Measurements from ENCODE around the gene BBLN. TPM values are rescaled to one million over a fixed set of nuclear protein-coding genes. Genes with fewer than 3 reads are reported as not detected.

BBLN gene
- total and polyA plus RNA-seq, 8 donors: 23.1 to 133 (median 34.7) TPM

- peaks cover 0 to 6% (median 0%) of the 10 kb centered on the region in 3 donors for H3K4me1 ChIP-seq
- peak within 1 kb of the TSS; percentile 52 to 86 (median 66) for H3K4me3 ChIP-seq
- H3K36me3 ChIP-seq: no peaks in the 10 kb centered on the region
- 0 to 1% methylated on average over 46 to 72 of the region's 72 CpGs for WGBS, 2 donors
- no peaks in the 10 kb centered on the region for H3K27me3 ChIP-seq
- FAIRE-seq: no peak
- H3K27ac ChIP-seq: peak within 1 kb of the TSS in 1 of 4 donors; percentile 8
- H3K9me3 ChIP-seq: no peaks in the 10 kb centered on the region
- TF ChIP-seq CTCF (IDR thresholded peaks at IDR 0.05): peak; percentile 67 to 94 (median 86)
- ATAC-seq: peak; percentile 90 to 94 (median 93)
- DNase-seq: peak in 5 of 6 donors; percentile 37 to 89 (median 67)
- intact Hi-C loops (cut with DNase I): no loop called here
Measured at GRCh38 chr9:128203024-128203706, 43.1 kb downstream of the BBLN start, which contains the start of gene DNM1. DNM1 (plus strand) TSS chr9:128203379; CDS start chr9:128203471, 92 bp downstream.

GRCh38 chr9:128203707-128204551 is 43.9 kb downstream of the BBLN start:
- ATAC-seq (peak; percentile 49 to 71 (median 68)), FAIRE-seq (no peak), DNase-seq (peak in 3 of 6 donors; percentile 37 to 76 (median 53))
- Histone ChIP-seq H3K27me3 (no peaks in the 10 kb centered on the region), H3K9me3 (no peaks in the 10 kb centered on the region), H3K36me3 (no peaks in the 10 kb centered on the region), H3K4me3 (peak overlapping the region; percentile 52 to 86 (median 66)), H3K27ac (peak overlapping the region in 1 of 4 donors; percentile 8), H3K4me1 (peaks cover 0 to 6% (median 0%) of the 10 kb centered on the region in 3 donors)
- intact Hi-C loops (cut with DNase I): no loop called here
- no peak for TF ChIP-seq CTCF (IDR thresholded peaks at IDR 0.05)
- 5% methylated on average over 27 to 67 of the region's 67 CpGs for WGBS, 2 donors

- Histone ChIP-seq H3K27me3 (no peaks in the 10 kb centered on the region), H3K36me3 (no peaks in the 10 kb centered on the region), H3K4me3 (no peak overlapping the region), H3K4me1 (peaks cover 0 to 6% (median 0%) of the 10 kb centered on the region in 3 donors), H3K27ac (no peak overlapping the region), H3K9me3 (no peaks in the 10 kb centered on the region)
- 79 to 81% methylated on average over 7 of the region's 7 CpGs for WGBS, 2 donors
- FAIRE-seq (no peak), ATAC-seq (no peak), DNase-seq (peak in 1 of 6 donors; percentile 14)
- no peak for TF ChIP-seq CTCF (IDR thresholded peaks at IDR 0.05)
- intact Hi-C loops (cut with DNase I): no loop called here
Measured at GRCh38 chr9:128204858-128205257, 44.8 kb downstream of the BBLN start.

- DNase-seq: peak in 1 of 6 donors; percentile 23
- Histone ChIP-seq H3K4me3 (no peak overlapping the region), H3K36me3 (no peaks in the 10 kb centered on the region), H3K27ac (no peak overlapping the region), H3K27me3 (no peaks in the 10 kb centered on the region), H3K9me3 (no peaks in the 10 kb centered on the region), H3K4me1 (peaks cover 0 to 6% (median 0%) of the 10 kb centered on the region in 3 donors)
- WGBS, 2 donors: 74 to 79% methylated on average over 16 of the region's 16 CpGs
- no peak for TF ChIP-seq CTCF (IDR thresholded peaks at IDR 0.05)
- no peak for FAIRE-seq
- intact Hi-C loops (cut with DNase I): no loop called here
- ATAC-seq: no peak
Measured at GRCh38 chr9:128205296-128205944, 45.4 kb downstream of the BBLN start.

Data from pancreas (tissue), 10 donors.